Testis (tissue), 2 donors: ENCODE results near the gene TAT.

Experiments
- CTCF ChIP-seq, 3 experiments: fragments of 450-650 bp in 2 of 3; fragments of 200-600 bp in 1 of 3; sonication (generic) in 1 of 3; IDR thresholded peaks; one replicate each; pipeline ENCODE4 v1.5.1; 2016 to 2019; ENCODE audit warnings: antibody characterized with exemption in 3 of 3, mild to moderate bottlenecking in 2 of 3, moderate library complexity in 1 of 3
- POLR2A ChIP-seq: fragments of 450-650 bp; IDR thresholded peaks from one replicate; pipeline ENCODE4 v1.6.1; 2017; ENCODE audit warnings: antibody characterized with exemption, mild to moderate bottlenecking, moderate library complexity

GRCh38 chr16:71626018-71626857, 49.3 kb upstream of the TAT start, which contains the start of gene MARVELD3:
- TF ChIP-seq CTCF (IDR thresholded peaks at IDR 0.05) (no peak), POLR2A (no peak)
